Measurements from ENCODE around the gene FAM222B.
"Not testable (repeated sequence)": the region's sequence is repeated elsewhere in the genome, so short reads cannot be mapped to it uniquely, and the experiment has no call there.

FAM222B gene

GRCh38 chr17:28744104-28744971 is 98.3 kb downstream of the FAM222B start:
- DNase-seq, result no peak

DNA sequence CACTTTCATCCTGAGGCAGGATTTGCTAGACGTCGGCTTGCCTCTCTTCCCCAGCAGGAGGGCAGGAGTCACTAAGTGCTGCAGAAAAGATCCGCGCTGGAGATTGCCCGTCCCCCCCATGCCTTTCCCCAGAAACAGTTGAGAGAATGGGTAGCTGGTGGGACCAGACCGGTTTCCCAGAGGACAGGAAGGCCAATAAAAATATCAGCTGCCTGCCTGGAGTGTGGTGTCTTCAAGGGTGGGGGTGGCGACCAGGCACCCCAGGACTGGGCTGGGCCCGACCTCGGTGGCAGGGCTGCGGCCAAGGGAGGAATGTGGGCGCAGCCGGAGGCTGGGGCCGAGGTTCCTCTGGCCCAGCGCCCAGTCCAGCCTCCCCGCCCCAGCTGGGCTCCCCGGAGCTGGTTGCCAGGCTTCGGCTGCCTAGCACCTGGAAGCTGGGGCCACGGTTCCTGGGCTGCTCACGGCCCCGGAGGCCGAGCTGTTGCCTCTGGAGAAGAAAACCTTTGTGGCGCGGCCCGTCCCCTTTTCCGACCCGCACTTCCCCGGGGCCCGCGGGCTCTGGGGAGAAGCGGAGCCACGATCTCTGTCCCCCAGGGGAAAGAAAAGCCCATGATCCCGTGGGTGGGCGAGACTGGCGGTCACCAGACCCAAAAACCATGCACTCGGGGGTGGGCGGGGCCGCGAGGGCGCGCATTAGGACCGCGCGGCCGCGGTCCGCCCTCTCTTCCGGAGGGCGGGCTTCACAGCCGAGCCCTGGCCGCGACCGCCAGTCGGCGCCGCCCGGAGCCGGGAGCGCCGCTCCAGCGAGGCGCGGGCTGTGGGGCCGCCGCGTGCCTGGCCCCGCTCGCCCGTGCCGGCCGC is 99.1 kb downstream of the FAM222B start, which contains the start of gene TRAF4:
Gene TRAF4, plus strand, starts transcription at position 769 of the 861 bp plus-strand sequence. CDS start 102 bp downstream, outside the sequence.
- DNase-seq, result peak; percentile 39

- DNase-seq, result no peak
Measured at GRCh38 chr17:28741358-28742349, 100.9 kb downstream of the FAM222B start.

- no peak for DNase-seq
Measured at GRCh38 chr17:28740406-28741357, 101.9 kb downstream of the FAM222B start.

- no peak for DNase-seq
Measured at GRCh38 chr17:28738680-28739384, 103.8 kb downstream of the FAM222B start.

DNA sequence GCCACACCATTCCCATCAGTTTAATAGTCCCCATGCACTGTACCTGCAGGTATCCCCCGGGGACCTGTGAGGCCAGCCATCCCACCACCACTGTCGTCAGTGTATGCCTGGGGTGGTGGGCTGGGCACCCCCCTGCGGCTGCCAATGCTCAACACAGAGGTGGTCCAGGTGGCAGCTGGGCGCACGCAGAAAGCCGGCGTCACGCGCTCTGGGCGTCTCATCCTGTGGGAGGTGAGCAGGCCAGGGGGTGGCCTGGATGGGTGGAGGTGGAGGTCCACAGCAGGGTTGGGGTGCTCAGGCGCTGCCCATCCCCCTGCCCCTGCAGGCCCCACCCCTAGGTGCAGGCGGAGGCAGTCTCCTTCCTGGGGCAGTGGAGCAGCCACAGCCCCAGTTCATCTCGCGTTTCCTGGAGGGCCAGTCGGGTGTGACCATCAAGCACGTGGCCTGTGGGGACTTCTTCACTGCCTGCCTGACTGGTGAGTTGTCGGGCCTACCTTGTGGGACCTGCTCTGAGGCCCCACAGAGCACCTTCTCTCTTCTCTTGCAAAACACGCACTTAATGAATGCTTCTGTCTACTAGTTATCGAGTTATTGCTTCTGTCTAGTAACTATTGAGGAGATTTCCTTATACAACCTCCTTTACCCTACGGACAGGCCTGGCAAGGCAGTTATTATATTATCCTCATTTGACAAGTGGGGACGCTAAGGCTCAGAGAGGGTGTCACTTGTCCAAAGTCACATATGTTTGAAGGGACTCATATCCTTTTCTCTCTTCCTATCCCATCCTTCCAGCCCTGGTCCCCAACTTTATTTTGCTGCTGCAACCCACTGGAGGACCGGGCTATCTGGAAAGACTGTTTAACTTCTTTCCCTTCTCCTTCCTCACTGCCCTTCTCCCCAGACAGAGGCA is 104.6 kb downstream of the FAM222B start:
- DNase-seq, result no peak

DNA sequence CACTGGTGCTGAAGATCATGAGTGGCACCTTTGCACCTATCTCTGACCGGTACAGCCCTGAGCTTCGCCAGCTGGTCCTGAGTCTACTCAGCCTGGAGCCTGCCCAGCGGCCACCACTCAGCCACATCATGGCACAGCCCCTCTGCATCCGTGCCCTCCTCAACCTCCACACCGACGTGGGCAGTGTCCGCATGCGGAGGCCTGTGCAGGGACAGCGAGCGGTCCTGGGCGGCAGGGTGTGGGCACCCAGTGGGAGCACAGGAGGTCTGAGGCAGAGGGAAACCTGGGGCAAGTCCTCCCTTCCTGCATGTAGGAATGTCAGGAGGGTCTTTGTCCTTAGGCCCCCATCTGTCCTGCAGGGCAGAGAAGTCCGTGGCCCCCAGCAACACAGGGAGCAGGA is 105.3 kb downstream of the FAM222B start:
- no peak for DNase-seq

GRCh38 chr17:28735913-28736769 is 106.4 kb downstream of the FAM222B start:
- not testable (repeated sequence) for DNase-seq

DNA sequence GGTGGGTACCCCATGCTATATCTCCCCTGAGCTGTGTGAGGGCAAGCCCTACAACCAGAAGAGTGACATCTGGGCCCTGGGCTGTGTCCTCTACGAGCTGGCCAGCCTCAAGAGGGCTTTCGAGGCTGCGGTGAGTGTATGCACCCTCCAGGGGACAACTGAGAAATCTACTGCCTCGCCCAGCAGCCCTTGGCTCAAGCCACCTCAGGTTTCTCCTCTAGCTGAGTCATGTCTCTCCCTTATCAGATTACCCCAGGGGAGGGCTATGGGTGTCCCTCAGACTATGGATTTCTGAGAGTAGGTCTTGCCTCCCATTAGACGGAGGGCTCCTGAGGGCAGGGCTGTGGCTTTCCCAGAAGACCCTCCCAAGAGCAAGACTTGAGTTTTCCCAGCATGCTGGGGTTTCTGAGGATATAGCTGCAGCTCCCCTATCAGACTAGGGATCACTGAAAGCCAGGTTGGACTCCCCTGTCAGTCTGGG is 107.3 kb downstream of the FAM222B start:
- no peak for DNase-seq

DNA sequence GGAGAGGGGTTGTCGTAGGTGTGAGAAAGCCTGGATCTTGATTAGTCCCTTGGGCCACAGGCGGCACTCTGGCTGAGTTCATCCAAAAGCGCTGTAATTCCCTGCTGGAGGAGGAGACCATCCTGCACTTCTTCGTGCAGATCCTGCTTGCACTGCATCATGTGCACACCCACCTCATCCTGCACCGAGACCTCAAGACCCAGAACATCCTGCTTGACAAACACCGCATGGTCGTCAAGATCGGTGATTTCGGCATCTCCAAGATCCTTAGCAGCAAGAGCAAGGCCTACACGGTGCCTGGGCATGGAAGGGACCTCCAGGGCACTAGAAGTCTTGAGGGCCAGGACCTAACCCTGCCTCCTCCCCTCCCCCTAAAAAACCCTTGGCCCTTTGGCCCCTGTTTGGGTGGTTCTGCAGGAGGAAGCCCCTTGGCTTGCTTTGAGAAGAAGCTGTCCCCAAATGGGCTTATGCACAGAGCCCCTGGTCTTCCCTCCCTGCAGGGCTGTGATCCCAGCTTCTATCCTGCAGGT is 107.8 kb downstream of the FAM222B start:
- no peak for DNase-seq

DNA sequence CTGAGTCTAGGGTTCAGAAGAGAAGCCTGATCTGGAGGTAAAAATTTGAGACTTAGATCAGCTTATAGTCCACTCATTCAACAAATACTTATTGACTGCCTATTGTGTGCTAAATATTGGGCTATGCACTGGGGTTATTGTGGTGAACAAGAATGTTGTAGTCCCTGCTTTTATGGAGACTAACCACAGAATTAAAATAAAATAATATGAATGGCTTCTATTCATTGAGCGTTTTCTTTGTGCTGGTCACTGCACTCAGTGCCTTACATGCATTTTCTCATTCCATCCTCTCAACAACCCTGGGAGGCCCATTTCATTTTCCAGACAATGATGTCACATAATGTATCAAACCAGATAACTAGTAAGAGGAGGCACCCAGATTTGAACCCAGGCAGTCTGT is 109.2 kb downstream of the FAM222B start:
- DNase-seq, result no peak

DNA sequence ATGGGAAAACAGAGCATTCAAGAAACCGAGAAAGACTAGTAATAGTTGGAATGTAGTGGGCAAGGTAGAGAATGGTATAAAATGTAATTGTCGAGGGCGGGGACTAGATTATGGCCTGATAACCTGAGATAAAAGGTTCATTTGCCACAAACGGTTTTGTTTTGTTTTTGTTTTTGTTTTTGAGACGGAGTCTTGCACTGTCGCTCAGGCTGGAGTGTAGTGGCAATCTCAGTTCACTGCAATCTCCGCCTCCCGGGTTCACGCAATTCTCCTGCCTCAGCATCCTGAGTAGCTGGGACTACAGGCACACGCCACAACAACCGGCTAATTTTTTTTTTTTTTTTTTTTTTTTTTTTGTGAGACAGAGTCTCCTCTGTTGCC is 112.7 kb downstream of the FAM222B start:
- no peak for DNase-seq

DNA sequence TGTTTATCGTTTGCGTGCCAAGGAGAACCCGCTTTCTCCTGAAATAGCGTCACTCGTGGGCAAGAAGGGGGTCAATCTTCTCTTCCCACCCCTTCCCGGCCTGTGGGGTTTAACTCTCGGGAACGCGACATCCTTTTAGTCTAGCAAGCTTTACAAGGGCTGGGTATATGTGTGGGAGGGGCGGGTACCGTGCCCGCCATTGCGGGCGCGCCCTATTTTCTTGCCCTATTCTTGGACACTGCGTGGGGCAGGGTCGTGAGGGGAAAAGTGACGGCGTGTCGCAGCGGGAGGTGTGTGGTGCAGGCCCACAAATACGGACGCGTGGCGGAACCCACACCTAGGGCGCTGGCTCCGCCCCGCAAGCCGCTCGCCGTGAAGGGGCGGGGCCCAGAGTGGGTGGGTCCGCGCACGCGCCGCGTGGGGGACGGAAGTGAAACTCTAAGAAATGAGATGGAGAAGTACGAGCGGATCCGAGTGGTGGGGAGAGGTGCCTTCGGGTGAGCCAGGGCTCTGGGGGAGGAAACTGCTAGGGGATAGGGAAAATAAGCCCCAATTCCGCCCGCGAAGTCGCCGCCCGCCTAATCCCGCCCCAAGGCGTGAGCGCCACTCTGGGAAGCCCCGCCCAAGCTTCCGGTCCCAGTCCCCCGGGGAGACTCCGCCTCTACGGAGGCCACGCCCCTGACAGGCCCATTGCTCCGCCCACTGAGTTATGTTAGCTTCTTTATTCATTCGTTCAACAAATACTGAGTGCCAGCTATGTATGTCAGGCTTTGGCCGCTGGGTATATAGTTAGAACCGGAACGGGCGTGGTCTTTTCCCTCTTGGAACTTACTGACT is 114.0 kb downstream of the FAM222B start, which contains the start of gene NEK8:
Gene NEK8, plus strand, starts transcription at position 425 of the 837 bp plus-strand sequence. Its CDS starts 26 bp downstream, at position 451.
- peak; percentile 79 for DNase-seq

DNA sequence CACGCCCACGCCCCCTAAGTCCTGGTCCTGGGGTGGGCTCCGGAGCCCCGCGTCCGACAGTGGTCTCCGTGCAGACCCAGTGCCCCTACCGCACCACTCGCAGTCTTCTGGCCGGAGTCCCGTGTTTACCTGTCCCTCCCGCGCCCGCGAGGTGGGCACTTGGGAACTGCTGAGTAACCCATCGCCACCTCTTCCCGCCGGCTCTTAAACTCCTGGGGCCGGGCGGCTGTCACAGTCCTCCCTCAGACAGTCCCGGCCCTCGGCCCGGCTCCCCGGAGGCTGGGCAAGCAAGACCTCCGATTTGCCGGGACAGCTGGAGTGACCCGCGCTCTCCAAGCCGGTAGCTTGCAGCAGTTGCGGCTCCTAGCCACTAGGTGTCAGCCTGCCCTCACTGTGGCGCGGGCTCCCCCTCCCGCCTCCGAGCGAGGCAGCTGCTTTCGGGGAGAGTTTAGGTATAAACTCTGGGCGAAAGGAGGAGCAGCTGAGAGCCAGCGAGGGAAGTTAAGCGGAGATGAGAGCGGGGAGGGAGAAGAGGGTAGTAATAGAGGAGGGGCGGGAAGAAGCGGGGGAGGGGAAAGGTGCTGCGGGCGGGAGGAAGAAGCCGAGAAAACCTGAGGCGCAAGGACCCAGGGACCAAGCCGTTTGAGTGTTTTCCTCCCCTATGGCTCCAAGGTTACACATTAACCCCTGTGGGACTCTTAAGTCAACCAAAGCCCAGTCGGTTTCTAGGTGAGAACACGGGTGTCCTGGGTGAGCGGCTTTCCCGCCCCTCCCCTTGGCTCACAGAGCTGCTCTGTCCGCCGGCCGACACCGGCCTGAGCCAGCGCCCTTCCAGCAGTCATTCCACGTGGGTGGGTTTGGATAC is 115.7 kb downstream of the FAM222B start:
- peak; percentile 70 for DNase-seq

GRCh38 chr17:28726226-28726626 is 116.4 kb downstream of the FAM222B start, which contains the start of gene TLCD1:
Gene TLCD1 (minus strand): TSS chr17:28726233. CDS start chr17:28726097, 136 bp downstream.
- no peak for DNase-seq

Data from NCI-H1417 treated with DMSO at 0.1 percent for 48 hours (cell line).